HG02623 (cell line): Measurements from ENCODE around the gene GYPC.

Source experiments
- ATAC-seq: cut with Tn5 transposase; IDR thresholded peaks from one replicate; pipeline ENCODE4 v1.9.1; 2021; ENCODE audit warnings: moderate library complexity; ENCODE audit not compliant: unreplicated experiment

GYPC gene

GRCh38 chr2:126723281-126723815 is 67.4 kb downstream of the GYPC start:
- no peak for ATAC-seq

- no peak for ATAC-seq
These were observed 69.6 kb downstream of the GYPC start for GRCh38 chr2:126725580-126725979.

- ATAC-seq = no peak
These were observed 73.9 kb downstream of the GYPC start for GRCh38 chr2:126729896-126730295.

- ATAC-seq = no peak
These were observed 74.7 kb downstream of the GYPC start for GRCh38 chr2:126730655-126731054.

- ATAC-seq = no peak
These were observed 75.4 kb downstream of the GYPC start for GRCh38 chr2:126731353-126731752.

GRCh38 chr2:126732682-126733245 is 76.8 kb downstream of the GYPC start:
- no peak for ATAC-seq

- ATAC-seq = no peak
These were observed 77.8 kb downstream of the GYPC start for GRCh38 chr2:126733795-126734194.

- no peak for ATAC-seq
These were observed 80.3 kb downstream of the GYPC start for GRCh38 chr2:126736133-126736874.

GRCh38 chr2:126739141-126739540 is 83.2 kb downstream of the GYPC start:
- no peak for ATAC-seq

GRCh38 chr2:126744640-126745039 is 88.7 kb downstream of the GYPC start:
- ATAC-seq = no peak
